KMS-11 (cell line): ENCODE results near the gene UBAP2.

Source experiments
- H2AFZ ChIP-seq: fragments of 200-600 bp; sonication (generic); 2 replicates; pipeline ENCODE4 v1.6.1; 2016; ENCODE audit warnings: antibody characterized with exemption, mixed run types, low read depth
- H3K27ac ChIP-seq: fragments of 200-600 bp; sonication (generic); 2 replicates; pipeline ENCODE4 v1.6.1; 2016; ENCODE audit warnings: mild to moderate bottlenecking, mixed run types
- H3K27me3 ChIP-seq: fragments of 200-600 bp; sonication (generic); 2 replicates; pipeline ENCODE4 v1.6.1; 2017; ENCODE audit warnings: mild to moderate bottlenecking, low read depth, mixed run types, moderate library complexity; ENCODE audit not compliant: insufficient read depth
- H3K36me3 ChIP-seq: fragments of 200-600 bp; sonication (generic); 2 replicates; pipeline ENCODE4 v1.6.1; 2017; ENCODE audit warnings: mild to moderate bottlenecking, mixed run types; ENCODE audit not compliant: insufficient read depth
- H3K4me1 ChIP-seq: fragments of 200-600 bp; sonication (generic); 2 replicates; pipeline ENCODE4 v1.6.1; 2016; ENCODE audit warnings: mild to moderate bottlenecking, low read depth, mixed run types; ENCODE audit not compliant: poor library complexity, severe bottlenecking
- H3K4me2 ChIP-seq: fragments of 200-600 bp; sonication (generic); 2 replicates; pipeline ENCODE4 v1.7.0; 2016; ENCODE audit warnings: mild to moderate bottlenecking, mixed run types
- H3K4me3 ChIP-seq: fragments of 200-600 bp; sonication (generic); IDR thresholded peaks from 2 replicates; pipeline ENCODE4 v1.6.1; 2017; ENCODE audit warnings: low read depth, low read length, mixed read lengths; ENCODE audit not compliant: insufficient read depth
- H3K79me2 ChIP-seq: fragments of 200-600 bp; sonication (generic); 2 replicates; pipeline ENCODE4 v1.6.1; 2016; ENCODE audit warnings: low read depth, mixed run types; ENCODE audit not compliant: insufficient read depth
- H3K9ac ChIP-seq: fragments of 200-600 bp; sonication (generic); 2 replicates; pipeline ENCODE4 v1.6.1; 2016; ENCODE audit warnings: mild to moderate bottlenecking, mixed run types
- H4K20me1 ChIP-seq: fragments of 200-600 bp; sonication (generic); 2 replicates; pipeline ENCODE4 v1.6.1; 2016; ENCODE audit warnings: mild to moderate bottlenecking, mixed run types; ENCODE audit not compliant: insufficient read depth
- CTCF ChIP-seq: fragments of 200-600 bp; sonication (generic); conservative IDR thresholded peaks from 2 replicates; pipeline ENCODE4 v1.6.1; 2017; ENCODE audit warnings: low read depth, mild to moderate bottlenecking, antibody characterized with exemption, low read length, moderate library complexity, mixed read lengths

UBAP2 gene

GRCh38 chr9:34072410-34072809, 23.7 kb upstream of the UBAP2 start:
- Histone ChIP-seq H3K4me3 (no peak overlapping the region), H3K4me1 (peaks cover 16% of the 10 kb centered on the region), H4K20me1 (no peaks in the 10 kb centered on the region), H3K4me2 (no peak overlapping the region), H2AFZ (no peak overlapping the region; the same call in 1 of the 2 replicates), H3K27ac (no peak overlapping the region), H3K36me3 (no peaks in the 10 kb centered on the region), H3K9ac (no peak overlapping the region), H3K79me2 (no peaks in the 10 kb centered on the region), H3K27me3 (no peaks in the 10 kb centered on the region)
- TF ChIP-seq CTCF: no peak

DNA sequence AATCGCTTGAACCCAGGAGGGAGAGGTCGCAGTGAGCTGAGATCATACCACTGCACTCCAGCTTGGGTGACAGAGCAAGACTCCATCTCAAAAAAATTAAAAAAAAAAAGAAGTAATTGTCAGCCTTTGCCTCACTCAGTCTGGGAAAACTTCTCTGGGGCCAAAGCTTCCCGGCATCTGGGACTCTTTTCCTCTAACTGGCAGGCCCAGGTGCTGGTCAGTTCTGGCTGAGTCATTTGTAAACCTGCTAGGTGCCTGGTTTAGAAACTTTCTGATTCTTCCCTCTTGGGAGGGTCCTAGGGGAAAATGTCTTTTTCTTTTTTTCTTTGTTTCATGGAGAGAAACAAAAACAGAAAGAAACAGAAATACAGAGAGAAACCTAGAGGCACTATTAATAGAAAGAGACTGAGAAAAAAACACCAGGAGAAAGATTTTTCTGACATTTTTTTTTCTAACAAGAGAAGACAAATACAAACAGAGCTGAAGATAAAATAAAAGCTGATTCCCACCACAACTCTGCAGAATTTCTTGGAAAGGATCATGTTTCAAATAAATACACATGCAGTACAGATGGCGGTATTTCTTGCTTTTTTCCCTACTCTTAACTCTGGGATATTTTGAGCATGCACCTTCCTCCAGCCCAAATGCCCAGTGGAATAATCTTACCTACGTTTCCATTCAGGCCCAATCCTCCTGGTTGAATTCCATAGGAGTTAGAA, 22.1 kb upstream of the UBAP2 start:
- H3K9ac ChIP-seq: no peak overlapping the region
- no peak overlapping the region for H2AFZ ChIP-seq
- no peak for TF ChIP-seq CTCF
- no peak overlapping the region for H3K4me2 ChIP-seq
- no peaks in the 10 kb centered on the region for H3K79me2 ChIP-seq
- H4K20me1 ChIP-seq: no peaks in the 10 kb centered on the region
- H3K27me3 ChIP-seq: no peaks in the 10 kb centered on the region
- H3K4me1 ChIP-seq: peaks cover 16% of the 10 kb centered on the region
- H3K27ac ChIP-seq: no peak overlapping the region
- no peak overlapping the region for H3K4me3 ChIP-seq
- no peaks in the 10 kb centered on the region for H3K36me3 ChIP-seq

DNA sequence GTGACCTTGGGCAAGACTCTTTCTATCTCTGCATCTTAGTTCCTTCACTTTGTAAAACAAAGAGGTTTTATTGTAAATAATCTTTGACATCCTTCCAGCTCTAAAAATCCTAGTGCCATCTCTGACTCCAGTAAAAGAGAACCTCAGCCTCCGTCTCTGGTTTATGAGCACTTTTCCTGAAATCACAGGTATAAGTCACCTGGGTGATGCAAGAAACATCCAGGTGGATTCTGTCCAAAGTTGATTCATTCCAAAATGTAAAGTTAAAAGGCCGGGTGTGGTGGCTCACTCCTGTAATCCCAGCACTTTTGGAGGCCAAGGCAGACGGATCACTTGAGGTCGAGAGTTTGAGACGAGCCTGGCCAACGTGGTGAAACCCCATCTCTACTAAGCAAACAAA, 21.1 kb upstream of the UBAP2 start:
- Histone ChIP-seq H3K4me3 (no peak overlapping the region), H3K4me2 (no peak overlapping the region), H3K36me3 (no peaks in the 10 kb centered on the region), H3K9ac (no peak overlapping the region), H3K4me1 (peaks cover 16% of the 10 kb centered on the region), H2AFZ (no peak overlapping the region), H4K20me1 (no peaks in the 10 kb centered on the region), H3K27ac (no peak overlapping the region), H3K79me2 (no peaks in the 10 kb centered on the region), H3K27me3 (no peaks in the 10 kb centered on the region)
- no peak for TF ChIP-seq CTCF

- no peak overlapping the region for H3K4me3 ChIP-seq
- peaks cover 7% of the 10 kb centered on the region for H3K4me1 ChIP-seq
Observed at GRCh38 chr9:34065541-34065940, 16.9 kb upstream of the UBAP2 start.

More at GRCh38 chr9:34065541-34065940, 16.9 kb upstream of the UBAP2 start:
- Histone ChIP-seq H3K27ac (no peak overlapping the region), H3K36me3 (no peaks in the 10 kb centered on the region), H4K20me1 (no peaks in the 10 kb centered on the region), H3K79me2 (no peaks in the 10 kb centered on the region), H3K9ac (no peak overlapping the region), H3K27me3 (no peaks in the 10 kb centered on the region), H2AFZ (no peak overlapping the region), H3K4me2 (no peak overlapping the region)
- TF ChIP-seq CTCF: no peak
